Measurements from ENCODE around the gene EHMT2. TPM values are rescaled to one million over a fixed set of nuclear protein-coding genes. Genes with fewer than 3 reads are reported as not detected.

Gene EHMT2
- total RNA-seq, 5 donors from 2014 or later (not counting 1 experiment from before 2014, with no cell fraction given) = 49.1 to 83.8 (median 78.9) TPM

DNA sequence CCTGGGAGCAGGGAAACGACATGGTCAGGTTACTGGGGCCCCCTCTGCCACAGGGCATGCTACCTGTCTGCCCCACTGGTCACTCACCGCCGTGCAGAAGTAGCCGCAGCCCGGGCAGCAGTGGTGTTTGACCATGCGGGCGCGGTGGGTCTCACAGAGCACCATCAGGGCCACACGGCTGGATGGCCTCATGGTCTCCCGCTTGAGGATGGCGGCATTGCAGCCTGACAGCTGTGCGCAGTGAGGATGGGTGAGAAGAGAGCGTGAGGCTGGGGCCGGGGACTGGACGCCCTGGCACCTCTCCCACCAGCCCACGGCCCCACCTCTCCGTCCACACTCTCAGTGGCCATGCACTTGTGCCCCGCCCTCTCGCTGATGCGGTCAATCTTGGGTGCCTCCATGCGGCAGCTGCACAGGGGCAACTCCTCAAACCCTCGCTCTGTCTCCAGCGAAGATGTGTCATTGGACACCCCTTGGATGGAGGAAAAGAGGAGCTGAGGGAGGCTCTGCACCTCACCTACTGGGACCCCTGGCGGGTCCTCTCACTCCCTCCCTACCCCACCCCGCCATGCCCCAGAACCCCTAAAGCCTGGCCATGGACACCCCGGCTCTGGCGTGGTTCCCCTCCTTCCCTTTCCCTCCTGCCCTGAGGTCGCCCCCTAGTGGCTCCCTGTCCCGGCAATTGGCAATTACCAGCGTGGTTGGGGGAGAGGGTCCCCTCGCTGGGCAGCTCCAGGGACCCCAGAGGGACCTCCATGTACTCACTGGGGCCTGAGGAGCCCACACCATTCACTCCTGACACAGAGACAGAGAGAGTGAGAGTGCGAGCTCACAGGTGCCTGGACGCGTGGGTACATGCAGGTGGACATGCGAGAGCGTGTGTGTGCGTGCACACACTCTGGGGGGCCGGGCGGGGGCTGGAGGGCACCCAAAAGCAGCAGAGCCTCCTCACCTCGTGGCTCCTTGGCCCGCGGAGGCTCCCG lies 8.9 kb downstream of the EHMT2 start:
- no peaks in the 10 kb centered on the region for H3K27me3 Mint-ChIP-seq
- peaks cover 50% of the 10 kb centered on the region for H3K36me3 Mint-ChIP-seq
- H3K4me1 Mint-ChIP-seq = no peaks in the 10 kb centered on the region
- Histone ChIP-seq H3K4me1 (ENCODE audit: control insufficient read depth in 1 of 2, extremely low read depth in 1 of 2, insufficient read depth in 2 of 2, low read length in 2 of 2) (no peaks in the 10 kb centered on the region), H3K4me3 (ENCODE audit: control insufficient read depth in 1 of 2, extremely low read depth in 1 of 2, low read length in 1 of 2) (no peak overlapping the region), H3K36me3 (ENCODE audit: control insufficient read depth in 2 of 2, extremely low read depth in 1 of 2, insufficient read depth in 1 of 2, low read length in 1 of 2) (peaks cover 25 to 79% of the 10 kb centered on the region in 2 donors), H3K27ac (ENCODE audit: low read length) (no peak overlapping the region), H3K9me3 (no peaks in the 10 kb centered on the region), H3K27me3 (replicated peaks in 1 of 2; ENCODE audit: control insufficient read depth in 2 of 2, extremely low read depth in 1 of 2, insufficient read depth in 2 of 2, low read length in 1 of 2) (no peaks in the 10 kb centered on the region)
- 78% methylated on average over 16 of the region's 43 CpGs for WGBS (ENCODE audit: insufficient coverage)
- DNase-seq (peak in 30 of 35 experiments; percentile 10 to 68 (median 44)), ATAC-seq (replicated peaks in 1 of 4) (peak in 3 of 4 experiments; percentile 41 to 57 (median 55))
- no peak overlapping the region for H3K27ac Mint-ChIP-seq
- ChIA-PET CTCF (interaction anchor here (0.6 to 1.1 kb wide), 5 partner anchors 9 to 97 kb away, joined by 3 to 7 read pairs (median 3); partner anchors contain the start of genes DXO (in 1 of the 2), EHMT2 (in 1 of the 2) and ZBTB12 (in 1 of the 2)), POLR2A (no interaction called here)
- H3K9me3 Mint-ChIP-seq = no peaks in the 10 kb centered on the region
- H3K4me3 Mint-ChIP-seq = no peak overlapping the region

DNA sequence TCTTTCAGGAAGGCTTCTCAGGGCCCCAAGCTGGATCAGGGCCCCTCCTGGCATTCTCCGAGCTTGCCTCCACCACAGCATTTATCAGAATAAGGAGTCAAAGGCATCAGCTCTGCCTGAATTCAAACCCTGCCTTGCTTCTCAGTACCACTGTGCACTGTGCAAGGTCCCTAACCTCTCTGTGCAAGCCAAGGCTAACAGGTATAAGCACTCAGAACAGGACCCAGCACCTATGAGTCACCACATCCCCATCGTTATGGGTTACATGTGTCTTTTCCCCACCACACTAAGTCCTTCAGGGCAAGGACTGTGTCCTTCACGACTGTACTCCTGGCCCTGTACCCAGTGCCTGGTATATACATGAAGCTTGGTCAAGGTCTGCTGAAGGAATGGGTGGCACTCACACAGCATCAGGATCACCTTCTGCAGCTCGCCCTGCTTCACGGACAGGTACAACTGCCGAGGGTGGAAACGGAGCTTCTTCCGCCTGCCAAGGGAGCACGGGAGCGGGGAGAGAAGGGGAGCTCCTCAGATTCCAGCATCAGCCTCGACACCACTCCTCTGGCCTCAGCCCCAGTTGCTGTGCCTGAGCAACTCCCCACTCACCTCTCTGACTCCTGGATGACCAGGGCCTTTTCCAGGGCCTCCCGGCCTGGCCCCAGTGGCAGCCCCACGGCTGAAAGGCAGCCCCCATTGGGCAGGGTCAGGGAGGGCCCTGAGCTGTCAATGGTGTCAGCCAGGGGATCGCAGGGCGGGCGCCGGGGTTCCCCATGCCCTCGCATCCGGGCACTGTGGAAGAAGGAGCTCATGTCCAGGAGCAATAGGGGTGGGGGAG lies 10.1 kb downstream of the EHMT2 start:
- ATAC-seq (replicated peaks in 1 of 4) = no peak
- CTCF ChIA-PET = interaction anchor here in 1 of 2 donors (1.1 kb wide), 1 partner anchor 10 kb away, joined by 6 read pairs; the partner anchor contains the start of gene EHMT2
- Mint-ChIP-seq H3K4me3 (no peak overlapping the region), H3K4me1 (no peaks in the 10 kb centered on the region), H3K36me3 (peaks cover 52% of the 10 kb centered on the region), H3K27ac (no peak overlapping the region), H3K9me3 (no peaks in the 10 kb centered on the region), H3K27me3 (no peaks in the 10 kb centered on the region)
- 97% methylated on average over 11 of the region's 19 CpGs for WGBS (ENCODE audit: insufficient coverage)
- Histone ChIP-seq H3K27me3 (replicated peaks in 1 of 2; ENCODE audit: control insufficient read depth in 2 of 2, extremely low read depth in 1 of 2, insufficient read depth in 2 of 2, low read length in 1 of 2) (no peaks in the 10 kb centered on the region), H3K36me3 (ENCODE audit: control insufficient read depth in 2 of 2, extremely low read depth in 1 of 2, insufficient read depth in 1 of 2, low read length in 1 of 2) (peaks cover 31 to 79% of the 10 kb centered on the region in 2 donors), H3K4me3 (ENCODE audit: control insufficient read depth in 1 of 2, extremely low read depth in 1 of 2, low read length in 1 of 2) (no peak overlapping the region), H3K27ac (ENCODE audit: low read length) (no peak overlapping the region), H3K4me1 (ENCODE audit: control insufficient read depth in 1 of 2, extremely low read depth in 1 of 2, insufficient read depth in 2 of 2, low read length in 2 of 2) (no peaks in the 10 kb centered on the region), H3K9me3 (no peaks in the 10 kb centered on the region)
- POLR2A ChIA-PET = no interaction called here
- DNase-seq = no peak

DNA sequence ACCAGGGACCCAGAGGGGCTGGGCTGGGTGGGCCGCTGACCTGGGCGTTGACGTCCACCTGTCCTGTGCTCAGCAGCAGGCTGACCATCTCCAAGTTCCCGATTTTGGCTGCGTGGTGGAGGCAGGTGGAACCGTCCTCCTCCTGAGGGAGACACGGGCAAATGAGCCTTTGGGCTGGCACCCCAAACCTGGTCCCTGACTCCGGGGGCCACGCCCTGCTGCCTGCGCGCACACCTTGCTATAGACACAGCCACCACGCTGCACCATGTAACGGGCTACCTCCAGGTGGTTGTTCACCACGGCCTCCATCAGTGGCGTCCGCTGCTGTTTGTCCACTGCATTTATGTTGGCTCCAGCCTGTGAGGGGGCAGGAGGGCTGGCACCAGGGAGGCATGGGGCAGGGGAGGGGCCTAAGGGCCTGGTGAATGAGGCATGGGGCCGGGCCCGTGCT lies 10.9 kb downstream of the EHMT2 start:
- Histone ChIP-seq H3K4me3 (ENCODE audit: control insufficient read depth in 1 of 2, extremely low read depth in 1 of 2, low read length in 1 of 2) (no peak overlapping the region), H3K9me3 (no peaks in the 10 kb centered on the region), H3K4me1 (ENCODE audit: control insufficient read depth in 1 of 2, extremely low read depth in 1 of 2, insufficient read depth in 2 of 2, low read length in 2 of 2) (no peaks in the 10 kb centered on the region), H3K36me3 (ENCODE audit: control insufficient read depth in 2 of 2, extremely low read depth in 1 of 2, insufficient read depth in 1 of 2, low read length in 1 of 2) (peaks cover 30 to 80% of the 10 kb centered on the region in 2 donors), H3K27me3 (replicated peaks in 1 of 2; ENCODE audit: control insufficient read depth in 2 of 2, extremely low read depth in 1 of 2, insufficient read depth in 2 of 2, low read length in 1 of 2) (no peaks in the 10 kb centered on the region), H3K27ac (ENCODE audit: low read length) (no peak overlapping the region)
- H3K4me3 Mint-ChIP-seq = no peak overlapping the region
- CTCF ChIA-PET = no interaction called here
- peaks cover 0 to under 1% (median 0%) of the 10 kb centered on the region in 3 donors for H3K4me1 Mint-ChIP-seq
- H3K9me3 Mint-ChIP-seq = no peaks in the 10 kb centered on the region
- no peak overlapping the region for H3K27ac Mint-ChIP-seq
- H3K36me3 Mint-ChIP-seq = peaks cover 51% of the 10 kb centered on the region
- WGBS (ENCODE audit: insufficient coverage) = 97% methylated on average over 18 of the region's 18 CpGs
- DNase-seq (no peak), ATAC-seq (replicated peaks in 1 of 4) (no peak)
- POLR2A ChIA-PET = no interaction called here
- H3K27me3 Mint-ChIP-seq = no peaks in the 10 kb centered on the region

DNA sequence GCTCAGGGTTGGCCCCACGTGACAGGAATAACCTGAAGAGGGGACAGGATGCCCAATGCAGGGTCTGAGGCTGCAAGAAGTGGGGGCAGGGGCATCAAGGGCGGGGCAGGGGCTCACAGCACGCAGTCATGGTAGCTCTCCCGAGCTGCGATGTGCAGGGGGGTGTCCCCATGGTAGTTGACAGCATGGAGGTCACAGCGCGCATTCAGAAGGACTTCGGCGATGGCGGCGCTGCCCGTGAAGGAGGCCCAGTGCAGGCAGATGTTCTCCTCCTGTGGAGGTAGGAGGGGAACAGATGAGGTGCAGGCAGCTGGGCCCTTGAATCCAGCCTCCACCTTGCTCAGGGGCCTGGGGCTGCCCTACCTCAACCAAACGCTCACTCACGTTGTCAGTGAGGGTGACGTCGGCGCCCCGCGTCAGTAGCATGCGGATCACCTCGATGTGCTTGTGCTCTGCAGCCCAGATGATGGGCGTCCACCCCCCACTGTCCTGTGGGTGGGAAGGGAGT lies 12.9 kb downstream of the EHMT2 start:
- CTCF ChIA-PET = no interaction called here
- Mint-ChIP-seq H3K9me3 (no peaks in the 10 kb centered on the region), H3K27me3 (no peaks in the 10 kb centered on the region), H3K27ac (no peak overlapping the region), H3K36me3 (peaks cover 52% of the 10 kb centered on the region), H3K4me1 (peaks cover 0 to 5% (median 0%) of the 10 kb centered on the region in 3 donors), H3K4me3 (no peak overlapping the region)
- WGBS (ENCODE audit: insufficient coverage) = 97% methylated on average over 12 of the region's 22 CpGs
- POLR2A ChIA-PET = no interaction called here
- H3K4me3 ChIP-seq (ENCODE audit: control insufficient read depth in 1 of 2, extremely low read depth in 1 of 2, low read length in 1 of 2) = no peak overlapping the region
- DNase-seq (no peak), ATAC-seq (replicated peaks in 1 of 4) (no peak)
- no peak overlapping the region for H3K27ac ChIP-seq (ENCODE audit: low read length)
- peaks cover 37 to 92% of the 10 kb centered on the region in 2 donors for H3K36me3 ChIP-seq (ENCODE audit: control insufficient read depth in 2 of 2, extremely low read depth in 1 of 2, insufficient read depth in 1 of 2, low read length in 1 of 2)
- no peaks in the 10 kb centered on the region for H3K27me3 ChIP-seq (replicated peaks in 1 of 2; ENCODE audit: control insufficient read depth in 2 of 2, extremely low read depth in 1 of 2, insufficient read depth in 2 of 2, low read length in 1 of 2)
- no peaks in the 10 kb centered on the region for H3K9me3 ChIP-seq
- no peaks in the 10 kb centered on the region for H3K4me1 ChIP-seq (ENCODE audit: control insufficient read depth in 1 of 2, extremely low read depth in 1 of 2, insufficient read depth in 2 of 2, low read length in 2 of 2)

DNA sequence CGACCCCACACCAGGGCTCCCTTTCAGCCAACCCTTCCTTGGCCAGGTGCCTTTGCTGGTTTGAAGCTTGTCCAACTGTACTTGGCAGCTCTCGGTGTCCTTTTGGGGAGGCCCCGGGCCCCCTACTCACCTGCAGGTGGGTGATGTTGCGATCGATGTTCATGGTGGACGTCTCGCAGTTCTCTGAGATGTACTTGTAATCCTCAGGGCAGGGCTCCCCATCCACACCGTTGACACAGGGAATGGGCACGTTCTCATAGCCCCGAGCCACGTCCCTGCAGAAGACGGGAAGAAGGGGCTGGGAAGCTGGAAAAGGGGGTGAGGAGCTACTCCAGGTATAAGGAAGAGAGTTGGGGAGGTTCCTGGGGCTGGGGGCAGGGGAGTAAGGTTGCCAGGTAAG lies 13.8 kb downstream of the EHMT2 start:
- H3K4me1 Mint-ChIP-seq = peaks cover 0 to 5% (median 0%) of the 10 kb centered on the region in 3 donors
- no peaks in the 10 kb centered on the region for H3K9me3 Mint-ChIP-seq
- Histone ChIP-seq H3K9me3 (no peaks in the 10 kb centered on the region), H3K27me3 (replicated peaks in 1 of 2; ENCODE audit: control insufficient read depth in 2 of 2, extremely low read depth in 1 of 2, insufficient read depth in 2 of 2, low read length in 1 of 2) (no peaks in the 10 kb centered on the region), H3K27ac (ENCODE audit: low read length) (no peak overlapping the region), H3K36me3 (ENCODE audit: control insufficient read depth in 2 of 2, extremely low read depth in 1 of 2, insufficient read depth in 1 of 2, low read length in 1 of 2) (peaks cover 37 to 84% of the 10 kb centered on the region in 2 donors), H3K4me1 (ENCODE audit: control insufficient read depth in 1 of 2, extremely low read depth in 1 of 2, insufficient read depth in 2 of 2, low read length in 2 of 2) (no peaks in the 10 kb centered on the region), H3K4me3 (ENCODE audit: control insufficient read depth in 1 of 2, extremely low read depth in 1 of 2, low read length in 1 of 2) (no peak overlapping the region)
- DNase-seq (no peak), ATAC-seq (replicated peaks in 1 of 4) (no peak)
- POLR2A ChIA-PET = interaction anchor here in 1 of 2 donors (0.7 kb wide), 1 partner anchor 19 kb away, joined by 3 read pairs; no protein-coding TSS in a partner anchor
- H3K4me3 Mint-ChIP-seq = no peak overlapping the region
- CTCF ChIA-PET = no interaction called here
- H3K36me3 Mint-ChIP-seq = peaks cover 51% of the 10 kb centered on the region
- no peaks in the 10 kb centered on the region for H3K27me3 Mint-ChIP-seq
- 93% methylated on average over 10 of the region's 12 CpGs for WGBS (ENCODE audit: insufficient coverage)
- H3K27ac Mint-ChIP-seq = no peak overlapping the region

DNA sequence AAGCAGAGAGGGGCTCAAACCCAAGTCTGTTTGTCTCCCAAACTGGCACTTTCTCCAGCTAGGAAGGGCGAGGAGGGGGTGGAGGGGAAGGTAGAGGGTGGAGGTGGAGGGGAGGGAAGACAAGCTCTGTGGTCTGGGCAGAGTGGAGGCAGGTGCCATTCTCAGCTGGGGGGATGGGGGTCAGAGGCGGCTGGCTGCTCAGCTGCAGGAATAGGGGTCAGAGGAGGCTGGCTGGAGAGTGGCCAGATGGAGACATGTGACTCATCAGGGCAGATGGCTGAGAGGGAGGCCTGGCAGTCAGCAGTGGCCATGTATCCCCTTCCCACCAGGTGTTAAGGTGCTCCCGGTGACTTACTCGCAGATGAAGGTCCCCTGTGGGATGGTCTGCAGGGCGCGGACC lies 15.2 kb downstream of the EHMT2 start:
- Mint-ChIP-seq H3K9me3 (no peaks in the 10 kb centered on the region), H3K36me3 (peaks cover 49% of the 10 kb centered on the region), H3K4me1 (peaks cover 0 to 5% (median 0%) of the 10 kb centered on the region in 3 donors), H3K4me3 (no peak overlapping the region), H3K27me3 (no peaks in the 10 kb centered on the region), H3K27ac (no peak overlapping the region)
- Histone ChIP-seq H3K27me3 (replicated peaks in 1 of 2; ENCODE audit: control insufficient read depth in 2 of 2, extremely low read depth in 1 of 2, insufficient read depth in 2 of 2, low read length in 1 of 2) (peaks cover 0 to 3% of the 10 kb centered on the region in 2 experiments), H3K4me1 (ENCODE audit: control insufficient read depth in 1 of 2, extremely low read depth in 1 of 2, insufficient read depth in 2 of 2, low read length in 2 of 2) (no peaks in the 10 kb centered on the region), H3K9me3 (no peaks in the 10 kb centered on the region), H3K4me3 (ENCODE audit: control insufficient read depth in 1 of 2, extremely low read depth in 1 of 2, low read length in 1 of 2) (no peak overlapping the region), H3K27ac (ENCODE audit: low read length) (no peak overlapping the region), H3K36me3 (ENCODE audit: control insufficient read depth in 2 of 2, extremely low read depth in 1 of 2, insufficient read depth in 1 of 2, low read length in 1 of 2) (peaks cover 28 to 71% of the 10 kb centered on the region in 2 donors)
- DNase-seq (no peak), ATAC-seq (replicated peaks in 1 of 4) (no peak)
- CTCF ChIA-PET = no interaction called here
- 94% methylated on average over 4 of the region's 6 CpGs for WGBS (ENCODE audit: insufficient coverage)
- POLR2A ChIA-PET = no interaction called here

Data from T-cell (primary cell).